GM21737 (cell line): Measurements from ENCODE around the gene CAMK2D.

Experiments used
- ATAC-seq: cut with Tn5 transposase; IDR thresholded peaks from one replicate; pipeline ENCODE4 v1.9.1; 2021; ENCODE audit warnings: mild to moderate bottlenecking, moderate library complexity; ENCODE audit not compliant: unreplicated experiment

Gene CAMK2D

DNA sequence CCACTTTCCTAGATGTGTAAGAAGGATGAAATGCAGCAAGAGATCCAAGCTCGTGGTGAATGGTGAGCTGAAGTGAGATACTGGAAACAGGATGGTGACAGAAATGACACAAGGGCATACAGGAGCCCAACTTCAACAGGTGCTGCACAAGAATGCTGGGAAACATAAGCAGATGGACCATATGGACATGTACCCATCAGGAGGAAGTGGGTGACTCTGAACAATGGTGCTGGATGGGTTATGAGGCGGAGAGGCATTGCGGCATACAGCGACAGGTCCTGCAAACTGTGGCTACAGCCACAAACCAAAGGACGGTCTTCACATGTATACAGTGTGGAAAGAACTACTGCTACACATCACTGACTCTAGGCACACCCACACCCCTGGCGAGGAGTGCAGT lies 265.7 kb downstream of the CAMK2D start:
- no peak for ATAC-seq

- no peak for ATAC-seq
These were observed 278.4 kb downstream of the CAMK2D start for GRCh38 chr4:113483131-113483530.

GRCh38 chr4:113482325-113482724 lies 279.2 kb downstream of the CAMK2D start:
- ATAC-seq: no peak

DNA sequence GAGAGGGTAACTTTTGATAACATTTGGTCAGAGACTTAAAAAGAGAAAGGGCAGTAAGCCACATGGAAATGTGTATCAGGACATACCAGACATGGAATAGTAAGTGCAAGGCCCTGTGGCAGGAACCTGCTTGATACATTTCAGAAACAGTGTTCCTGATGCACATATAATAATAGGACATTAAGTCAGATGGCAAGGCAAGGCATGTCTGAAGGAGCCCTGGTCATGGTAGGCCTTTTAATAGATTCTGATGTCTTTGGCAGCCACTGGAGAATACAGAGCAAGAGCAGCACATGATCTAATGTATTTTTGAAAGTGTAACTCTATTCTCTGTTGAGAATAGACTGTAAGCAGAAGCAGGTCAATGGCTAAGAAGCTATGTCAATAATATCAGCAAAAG lies 279.7 kb downstream of the CAMK2D start:
- no peak for ATAC-seq

DNA sequence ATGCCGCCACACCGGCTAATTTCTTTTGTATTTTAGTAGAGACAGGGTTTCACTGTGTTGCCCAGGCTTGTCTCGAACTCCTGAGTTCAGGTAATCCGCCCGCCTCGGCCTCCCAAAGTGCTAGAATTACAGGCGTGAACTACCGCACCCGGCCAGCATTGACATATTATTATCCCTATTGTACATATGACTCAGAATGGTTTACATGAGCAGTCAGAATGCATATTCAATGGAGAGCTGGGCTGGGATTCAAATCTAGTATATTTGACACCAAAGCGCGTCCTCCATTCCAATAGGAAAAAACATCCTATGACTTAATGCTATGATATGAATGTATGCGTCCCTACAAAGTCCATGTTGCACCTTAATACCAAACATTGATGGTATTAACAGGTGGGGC lies 281.4 kb downstream of the CAMK2D start:
- ATAC-seq: no peak

DNA sequence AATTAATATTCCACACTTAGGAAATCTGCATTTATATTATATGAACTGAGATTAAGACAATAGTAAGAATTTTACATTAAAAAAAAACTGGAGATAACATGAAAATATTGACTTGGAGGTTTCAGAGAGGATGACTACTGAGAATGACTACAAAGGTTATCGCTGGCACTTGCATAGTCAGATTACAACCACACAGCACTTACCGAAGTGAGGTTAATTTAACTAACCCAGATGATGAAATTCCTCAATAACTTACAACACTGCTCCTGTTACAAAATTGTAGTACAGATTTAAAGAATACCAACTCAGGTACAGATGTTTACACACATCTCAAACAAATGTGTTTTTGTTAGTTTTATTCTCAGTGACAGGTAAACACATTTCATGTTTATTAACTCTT lies 283.5 kb downstream of the CAMK2D start:
- no peak for ATAC-seq

GRCh38 chr4:113476800-113477199 lies 284.7 kb downstream of the CAMK2D start:
- ATAC-seq: no peak

DNA sequence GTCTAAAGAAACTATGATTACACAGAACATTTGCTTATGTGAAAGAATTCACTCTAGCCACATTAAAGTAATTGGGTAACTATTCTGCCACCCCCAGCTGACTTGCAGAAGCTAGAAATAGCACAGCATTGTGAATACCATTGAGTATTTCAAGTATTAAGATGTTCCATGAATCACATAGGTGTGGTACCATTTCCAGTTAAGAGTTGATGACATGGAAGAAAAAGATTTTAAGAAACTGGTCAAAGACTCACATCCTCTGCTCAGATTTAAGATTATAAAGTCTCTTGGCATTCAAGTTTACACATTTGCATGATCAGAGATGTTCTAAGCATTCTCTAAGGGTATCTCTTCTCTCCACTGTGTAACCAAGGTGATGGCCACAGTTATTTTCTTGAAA lies 287.5 kb downstream of the CAMK2D start:
- no peak for ATAC-seq

- no peak for ATAC-seq
These were observed 288.7 kb downstream of the CAMK2D start for GRCh38 chr4:113472864-113473263.

DNA sequence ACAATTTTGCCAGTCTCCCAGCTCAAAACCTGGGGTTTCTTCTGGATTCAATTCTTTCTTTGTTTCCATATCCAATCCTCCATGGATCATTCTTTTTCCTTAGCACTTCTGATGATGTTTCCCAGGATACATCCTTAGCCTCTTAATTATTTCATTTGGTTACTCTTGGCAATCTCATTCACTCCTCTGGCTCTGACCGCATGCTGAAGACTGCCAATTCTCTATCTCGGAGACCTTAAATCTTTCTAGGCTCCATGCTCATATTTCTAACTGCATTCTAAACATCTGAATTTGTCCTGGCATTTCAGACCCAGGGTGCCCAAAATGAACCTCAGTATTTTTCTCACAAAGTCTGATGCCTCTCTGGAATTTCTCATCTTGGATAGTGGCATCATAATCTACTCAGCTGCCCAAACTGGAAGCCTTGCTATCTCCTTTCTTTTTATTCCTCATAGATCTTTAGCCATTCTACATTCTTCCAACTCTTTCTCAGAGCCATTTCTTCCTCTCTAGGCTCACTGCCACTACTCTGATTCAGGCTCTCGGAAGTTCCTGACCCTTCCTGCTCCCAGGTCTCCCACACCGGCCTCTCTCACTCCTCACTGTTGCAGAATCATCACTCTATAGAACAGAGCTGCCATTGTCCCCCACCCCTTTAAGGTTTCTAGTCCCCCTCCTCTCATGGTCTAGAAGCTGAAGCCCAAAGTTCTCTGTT lies 290.2 kb downstream of the CAMK2D start:
- ATAC-seq: no peak

- no peak for ATAC-seq
These were observed 291.6 kb downstream of the CAMK2D start for GRCh38 chr4:113469926-113470325.

DNA sequence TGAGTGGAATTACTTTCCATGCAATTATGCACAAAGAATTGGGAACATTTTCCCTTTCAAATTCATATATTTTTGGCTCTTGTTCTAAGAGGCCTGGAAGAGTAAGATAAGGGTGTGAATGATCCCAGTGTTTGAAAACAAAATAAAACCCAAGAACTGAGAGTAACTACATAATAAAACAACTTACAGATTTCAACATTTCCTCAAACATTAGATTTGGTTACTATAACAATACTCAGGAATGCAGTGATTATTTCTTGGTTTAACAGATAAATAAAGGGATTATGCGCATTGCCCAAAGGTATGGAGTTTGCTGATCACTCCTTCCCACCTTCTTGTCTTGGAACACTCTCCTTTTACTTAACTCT lies 292.5 kb downstream of the CAMK2D start:
- ATAC-seq: no peak

- no peak for ATAC-seq
These were observed 293.1 kb downstream of the CAMK2D start for GRCh38 chr4:113468165-113469022.

DNA sequence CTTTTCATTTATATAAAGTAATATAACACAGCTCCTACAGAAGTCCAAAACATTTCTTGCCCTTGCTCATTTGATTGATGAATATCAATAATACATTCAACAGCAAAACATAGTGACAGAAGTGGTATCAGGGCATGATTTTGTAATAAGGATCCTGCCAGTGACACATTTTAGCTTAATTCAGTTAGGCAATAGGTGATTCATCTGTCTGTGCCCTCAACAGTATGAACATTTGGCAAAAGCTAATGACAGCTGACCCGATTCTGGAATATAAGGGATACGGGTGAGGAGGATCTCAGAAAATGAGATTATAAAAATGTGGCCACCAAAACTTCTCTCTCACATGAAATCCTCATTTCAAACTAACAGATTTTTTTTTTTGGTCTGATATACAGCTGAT lies 294.0 kb downstream of the CAMK2D start:
- no peak for ATAC-seq

- no peak for ATAC-seq
These were observed 299.3 kb downstream of the CAMK2D start for GRCh38 chr4:113462286-113462685.

- ATAC-seq: no peak
These were observed 300.3 kb downstream of the CAMK2D start for GRCh38 chr4:113461281-113461680.

- no peak for ATAC-seq
These were observed 303.7 kb downstream of the CAMK2D start for GRCh38 chr4:113457886-113458285.

DNA sequence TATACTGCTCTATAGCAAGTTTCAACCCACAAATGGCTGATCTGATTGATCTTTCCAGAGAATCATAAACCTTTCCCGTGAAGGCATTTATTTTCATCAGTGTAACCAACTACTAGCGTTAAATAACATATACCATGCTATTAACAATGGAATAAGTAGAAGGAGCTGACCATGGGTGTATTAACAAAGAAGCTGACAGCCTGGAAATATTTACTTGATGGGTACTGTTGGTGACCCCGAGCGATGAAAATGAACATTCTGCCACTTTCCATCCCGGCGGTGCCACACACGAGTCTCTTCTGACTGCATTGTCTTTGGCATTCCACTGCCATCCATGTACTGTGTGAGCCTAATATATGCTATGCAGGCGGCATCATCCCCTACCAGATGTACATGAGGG lies 304.4 kb downstream of the CAMK2D start:
- no peak for ATAC-seq

- no peak for ATAC-seq
These were observed 306.5 kb downstream of the CAMK2D start for GRCh38 chr4:113455061-113455460.

- ATAC-seq: no peak
These were observed 308.5 kb downstream of the CAMK2D start for GRCh38 chr4:113452868-113453620.

DNA sequence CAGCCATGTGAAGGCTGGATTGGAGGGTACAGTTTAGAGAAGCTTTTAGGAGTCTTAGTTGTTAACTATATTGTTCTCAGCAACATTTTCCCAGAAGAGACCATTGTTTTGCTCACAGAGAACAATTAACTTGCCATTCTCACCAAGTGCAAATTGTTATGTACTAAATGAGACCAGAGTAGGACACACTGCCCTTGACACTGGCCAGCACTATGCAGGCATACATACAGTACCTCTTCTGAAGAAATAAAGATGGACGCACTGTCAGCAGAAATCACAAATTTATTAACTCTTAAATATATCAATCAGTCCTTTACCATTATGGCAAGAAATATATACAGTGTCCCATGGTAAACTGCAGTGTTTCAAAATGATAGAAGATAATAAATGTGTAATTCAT lies 309.4 kb downstream of the CAMK2D start:
- ATAC-seq: no peak
